ENCODE measurements around the gene ZEB1.

ZEB1 gene

GRCh38 chr10:31318854-31319601, at the start of gene ZEB1:
TSS of gene ZEB1 (plus strand) at chr10:31319216. CDS start at chr10:31319235, 19 bp downstream.
- DNase-seq: peak; percentile 94

- DNase-seq: no peak
These were observed 48.1 kb upstream of the ZEB1 start for GRCh38 chr10:31270954-31271353.

GRCh38 chr10:31272841-31273240, 46.2 kb upstream of the ZEB1 start:
- DNase-seq: no peak

DNA sequence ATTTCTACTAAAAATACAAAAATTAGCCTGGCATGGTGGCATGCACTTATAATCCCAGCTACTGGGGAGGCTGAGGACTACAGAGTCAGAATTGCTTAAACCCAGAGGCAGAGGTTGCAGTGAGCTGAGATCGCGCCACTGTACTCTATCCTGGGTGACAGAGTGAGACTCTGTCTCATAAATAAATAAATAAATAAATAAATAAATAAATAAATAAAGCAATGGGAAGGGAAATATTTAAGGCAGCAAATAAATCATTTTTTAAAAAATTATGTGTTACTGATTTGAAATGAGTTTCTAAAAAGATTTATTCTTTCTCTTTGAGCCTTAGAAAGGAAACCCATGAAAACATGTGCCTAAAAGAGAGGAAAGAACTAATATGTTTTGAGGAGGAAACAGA, 45.2 kb upstream of the ZEB1 start:
- DNase-seq: no peak

DNA sequence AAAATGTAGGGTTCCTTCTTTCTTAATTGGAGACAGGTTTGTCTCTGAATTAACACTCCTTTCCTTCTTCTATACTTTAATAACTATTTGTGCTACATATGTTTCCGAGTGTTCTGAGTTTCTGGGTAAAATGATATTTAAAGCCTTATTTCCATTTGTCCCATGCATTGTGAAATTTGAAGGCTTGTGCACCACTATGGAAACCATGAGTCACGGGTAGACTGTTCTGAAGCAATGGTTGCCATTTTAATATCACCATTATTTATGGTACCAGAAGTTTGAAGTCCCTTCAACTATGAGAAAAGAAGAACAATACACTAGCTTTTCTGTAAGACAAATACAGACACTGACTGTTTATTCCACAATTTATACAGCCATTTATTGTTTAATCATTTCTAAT, 44.7 kb upstream of the ZEB1 start:
- peak; percentile 1 for DNase-seq

DNA sequence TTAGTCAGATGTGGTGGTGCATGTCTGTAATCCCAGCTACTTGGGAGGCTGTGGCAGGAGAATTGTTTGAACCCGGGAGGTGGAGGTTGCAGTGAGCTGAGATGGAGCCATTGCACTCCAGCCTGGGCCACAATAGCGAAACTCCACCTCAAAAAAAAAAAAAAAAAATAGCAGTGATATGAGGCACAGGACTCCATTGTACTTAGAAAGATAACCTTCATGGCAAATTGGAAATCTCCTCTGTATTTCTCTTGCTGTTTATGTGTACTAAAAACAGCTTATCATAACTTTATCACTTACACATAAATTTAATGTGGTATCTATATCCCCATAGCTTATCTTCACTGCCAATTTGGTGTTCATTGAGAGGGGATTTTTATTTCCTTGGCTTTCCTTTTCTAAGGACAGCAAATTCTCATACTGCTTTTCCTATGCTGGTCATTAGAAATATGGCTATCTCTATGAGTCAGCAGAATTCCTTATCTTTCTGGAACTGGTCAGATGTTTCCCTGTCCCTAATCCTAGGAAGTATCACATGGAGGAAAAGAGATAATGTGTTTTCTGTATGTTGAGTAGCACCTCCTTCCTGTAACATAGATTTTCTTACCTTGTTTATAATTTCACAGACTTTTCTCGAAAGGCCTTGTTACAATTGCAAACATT, 40.6 kb upstream of the ZEB1 start:
- no peak for DNase-seq

DNA sequence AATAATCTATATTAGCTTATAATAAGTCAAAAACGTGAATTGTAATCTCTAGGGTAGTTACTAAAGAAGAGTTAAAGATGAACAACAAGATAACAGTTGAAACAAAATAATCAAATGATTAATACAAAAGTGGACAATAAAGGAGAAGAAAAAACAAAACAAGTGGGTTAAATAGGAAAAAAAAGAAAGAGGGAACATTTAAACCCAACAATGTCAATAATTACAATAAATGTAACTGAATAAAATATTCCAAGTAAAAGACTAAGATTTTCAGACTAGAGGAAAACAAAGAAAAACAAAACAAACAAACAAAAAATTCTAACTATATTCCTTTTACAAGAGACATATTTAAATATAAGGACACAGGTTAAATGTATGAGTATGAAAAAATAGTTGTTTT, 38.0 kb upstream of the ZEB1 start:
- no peak for DNase-seq

GRCh38 chr10:31288001-31288400, 31.0 kb upstream of the ZEB1 start:
- no peak for DNase-seq

DNA sequence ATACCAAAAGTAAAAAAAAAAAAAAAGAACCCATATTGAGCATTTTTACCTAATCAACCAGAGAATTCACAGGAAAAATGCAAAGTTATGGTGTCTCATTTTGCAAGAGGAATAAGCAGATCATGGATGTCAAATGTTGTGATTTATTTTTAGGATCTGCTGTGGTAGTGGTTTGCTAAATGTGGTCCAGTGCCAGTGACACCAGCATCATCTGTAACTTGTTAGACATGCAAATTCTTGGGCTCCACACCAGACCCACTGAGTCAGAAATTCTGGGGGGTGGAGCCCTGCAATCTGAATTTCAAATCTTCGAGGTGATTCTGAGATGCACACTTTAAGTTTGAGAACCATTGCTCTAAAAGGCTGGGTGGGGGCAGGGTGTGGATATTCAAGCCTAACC, 30.1 kb upstream of the ZEB1 start:
- no peak for DNase-seq

DNA sequence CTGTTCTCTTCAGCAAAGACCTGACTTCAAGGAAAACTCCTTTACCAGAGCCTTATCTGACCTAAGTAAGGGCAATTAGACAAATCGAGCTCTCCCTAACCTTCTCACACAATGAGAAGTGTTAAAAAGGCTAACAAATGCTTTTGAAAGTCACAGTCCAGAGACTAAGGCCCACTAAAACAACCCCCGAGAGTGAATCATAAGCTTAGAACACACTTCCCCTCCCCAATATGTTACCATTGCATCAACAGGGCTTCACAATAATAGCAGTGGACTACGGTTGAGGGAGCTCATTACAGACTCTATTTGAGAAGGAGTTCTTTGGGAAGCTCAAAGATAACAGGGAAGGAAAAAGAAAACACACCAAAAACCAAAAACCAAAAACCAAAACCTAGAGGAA, 28.6 kb upstream of the ZEB1 start:
- no peak for DNase-seq

DNA sequence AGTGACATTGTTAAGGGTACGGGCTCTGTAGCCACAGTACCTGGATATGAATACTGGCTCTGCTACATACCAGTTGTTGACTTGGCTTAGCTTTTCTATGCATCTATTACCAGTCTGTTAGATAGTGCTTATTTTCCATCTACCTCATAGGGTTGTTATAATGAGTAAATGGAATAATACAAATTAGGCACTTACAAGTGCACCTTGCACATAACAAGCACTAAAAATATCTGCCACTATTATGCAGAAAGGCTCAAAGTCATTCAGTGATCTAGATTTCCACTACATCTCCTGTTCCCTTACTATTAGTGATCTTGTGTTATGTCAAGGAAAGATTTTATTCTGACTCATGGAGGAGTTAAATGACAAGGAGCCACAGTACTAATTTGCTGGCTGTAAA, 27.9 kb upstream of the ZEB1 start:
- no peak for DNase-seq

DNA sequence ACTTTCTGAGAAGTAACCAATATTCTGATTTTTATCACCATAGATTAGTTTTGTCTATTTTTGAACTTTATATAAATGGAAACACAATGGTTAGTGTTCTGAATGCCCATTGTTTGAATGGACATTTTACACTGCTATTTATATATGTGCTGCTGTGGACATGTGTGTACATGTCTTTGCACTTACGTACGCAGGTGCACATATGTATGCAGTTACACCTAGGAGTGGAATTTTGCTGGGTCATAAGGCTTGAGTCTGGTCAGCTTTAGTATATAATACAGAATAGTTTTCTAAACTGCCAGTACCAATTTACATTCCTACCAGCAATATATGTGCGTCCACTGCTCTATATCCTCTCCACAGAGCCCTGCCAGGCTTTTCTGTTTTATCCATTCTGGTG, 24.5 kb upstream of the ZEB1 start:
- DNase-seq: no peak

GRCh38 chr10:31296754-31297153, 22.3 kb upstream of the ZEB1 start:
- no peak for DNase-seq

- DNase-seq: peak; percentile 25
These were observed 19.9 kb upstream of the ZEB1 start for GRCh38 chr10:31299119-31299518.

DNA sequence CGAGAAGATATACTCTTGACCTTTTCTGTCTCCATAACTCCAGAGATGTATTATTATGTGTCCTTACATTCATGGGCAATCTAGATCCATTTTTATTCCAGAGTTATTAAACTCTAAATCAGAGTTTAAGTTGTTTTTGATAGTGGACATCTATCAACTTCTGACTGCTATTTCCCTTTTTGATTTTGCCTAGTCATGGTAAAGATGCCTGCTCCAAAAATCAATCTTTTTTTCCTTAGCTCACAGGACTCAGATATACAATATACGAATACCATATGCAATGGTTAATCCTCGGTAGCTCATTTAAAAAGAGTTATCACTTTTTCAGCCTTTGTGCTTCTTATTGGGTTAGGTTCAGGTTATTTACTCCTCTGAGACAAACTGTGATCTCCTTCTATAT, 15.8 kb upstream of the ZEB1 start:
- DNase-seq: no peak

- no peak for DNase-seq
These were observed 14.6 kb upstream of the ZEB1 start for GRCh38 chr10:31304291-31304970.

GRCh38 chr10:31313396-31313795, 5.6 kb upstream of the ZEB1 start:
- DNase-seq: no peak

- no peak for DNase-seq
These were observed 4.5 kb upstream of the ZEB1 start for GRCh38 chr10:31314256-31315150.

DNA sequence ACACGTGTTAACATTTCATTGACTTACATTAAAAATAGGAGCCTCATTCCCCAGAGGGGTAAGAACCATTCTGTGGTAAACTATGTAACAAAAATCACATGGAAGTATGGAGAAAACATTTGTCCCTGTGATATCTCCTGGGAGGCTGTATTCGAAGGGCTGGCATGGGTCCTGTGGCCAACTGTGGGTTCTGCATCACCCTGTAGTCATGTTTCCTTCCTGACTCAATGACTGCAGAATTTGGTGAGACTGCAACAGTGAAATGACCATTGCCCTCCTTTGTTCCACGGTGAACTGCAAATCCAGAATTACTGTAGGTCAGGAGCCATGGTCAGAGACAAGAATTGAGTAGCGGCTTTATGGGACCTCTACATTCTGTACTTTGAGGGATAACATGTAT, 3.6 kb upstream of the ZEB1 start:
- no peak for DNase-seq

DNA sequence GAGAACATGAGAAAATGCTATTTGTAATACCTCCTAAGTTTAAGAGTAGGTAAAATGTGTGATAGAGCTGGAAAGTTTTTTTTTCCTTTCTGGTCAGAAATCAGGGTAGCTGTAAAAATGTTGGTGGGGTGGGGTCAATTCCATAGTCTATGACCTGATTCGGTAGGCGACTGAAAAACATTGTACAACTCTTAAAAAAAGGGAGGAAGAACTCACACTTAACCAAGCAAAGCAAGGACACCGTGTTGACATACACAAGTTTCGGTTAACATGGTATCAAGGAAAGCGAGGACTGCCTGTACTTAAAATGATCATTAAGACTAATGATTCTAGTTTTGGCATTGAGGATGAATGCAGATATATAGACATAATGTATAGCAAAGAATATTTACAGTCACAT, 1.8 kb upstream of the ZEB1 start:
- no peak for DNase-seq

- DNase-seq: no peak
These were observed 1.2 kb upstream of the ZEB1 start for GRCh38 chr10:31317652-31318381.

DNA sequence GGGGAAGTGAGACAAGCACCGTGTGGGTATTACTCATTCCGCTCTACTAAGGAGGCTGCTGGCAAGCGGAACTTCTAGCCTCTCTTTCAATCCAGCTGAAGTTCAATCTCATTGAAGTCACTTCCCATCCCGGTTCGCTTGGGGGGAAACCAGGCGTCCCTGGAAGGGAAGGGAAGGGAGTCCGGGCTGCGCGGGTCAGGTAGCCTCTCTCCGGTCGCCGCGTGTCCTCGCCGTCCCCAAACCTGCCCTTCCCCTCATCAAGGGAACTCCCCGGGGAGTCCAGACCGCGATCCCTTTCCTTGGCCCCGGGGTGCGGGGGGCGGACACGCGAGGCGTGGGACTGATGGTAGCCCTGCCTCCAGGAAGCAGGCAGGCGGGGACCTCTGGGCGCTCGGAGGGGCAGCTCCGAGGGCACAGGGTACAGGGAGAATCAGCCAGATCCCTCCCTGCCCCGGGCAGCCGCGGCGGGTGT, 598 bp upstream of the ZEB1 start:
- peak; percentile 86 for DNase-seq

Data from activated CD4-positive, alpha-beta T cell treated with anti-CD3 and anti-CD28 coated beads, Interleukin-2, Interleukin-6, amounts not matched to agents 100 ng/mL and 50 ng/mL, durations not matched to agents 16 hours and 8 hours (primary cell).